CD4-positive, alpha-beta memory T cell (primary cell): ENCODE measurements around the gene COL9A2. TPM values are rescaled to one million over a fixed set of nuclear protein-coding genes. Genes with fewer than 3 reads are reported as not detected.
"Not testable (repeated sequence)": the region's sequence is repeated elsewhere in the genome, so short reads cannot be mapped to it uniquely, and the experiment has no call there.

Source experiments
- CTCF ChIA-PET: fragments of 350-600 bp; sonication (Branson Sonifier 250); formaldehyde crosslinking; loops from one replicate; lab custom pipeline; 2021; ENCODE audit warnings: inconsistent platforms; ENCODE audit not compliant: partially characterized antibody; lab: Charles Lee
- POLR2A ChIA-PET: fragments of 350-600 bp; sonication (Branson Sonifier 250); formaldehyde crosslinking; loops from one replicate; lab custom pipeline; 2021; ENCODE audit not compliant: partially characterized antibody; lab: Charles Lee
- DNase-seq, 5 donors: peaks; one replicate each; pipeline versions ENCODE4 v3.0.0 to v3.0.0-alpha.2; 2020 to 2022; ENCODE audit warnings: mixed read lengths in 1 of 5
- H3K27ac ChIP-seq: one replicate; pipeline ENCODE4 v1.7.0; 2013; ENCODE audit warnings: low read depth, low read length
- H3K27me3 ChIP-seq: 2 replicates; pipeline ENCODE4 v1.7.0; 2013; ENCODE audit warnings: mild to moderate bottlenecking, low read length, moderate library complexity; ENCODE audit not compliant: insufficient read depth
- H3K36me3 ChIP-seq: 2 replicates; pipeline ENCODE4 v1.7.0; 2013; ENCODE audit warnings: mild to moderate bottlenecking, low read length, moderate library complexity; ENCODE audit not compliant: insufficient read depth
- H3K4me1 ChIP-seq: 2 replicates; pipeline ENCODE4 v1.7.0; 2013; ENCODE audit warnings: mild to moderate bottlenecking, low read length, moderate library complexity; ENCODE audit not compliant: insufficient read depth
- H3K4me3 ChIP-seq, 2 donors: one replicate each; pipeline ENCODE4 v1.7.0; 2013; ENCODE audit warnings: low read length in 2 of 2, mild to moderate bottlenecking in 1 of 2
- H3K9me3 ChIP-seq, 2 donors: one replicate each; pipeline ENCODE4 v1.7.0; 2013; ENCODE audit warnings: low read length in 2 of 2, control low read depth in 1 of 2; ENCODE audit not compliant: control insufficient read depth in 1 of 2
- H3K27ac Mint-ChIP-seq, 7 donors: one replicate each; pipeline ENCODE4 v1.8.0; 2020 to 2021; ENCODE audit warnings: mixed read lengths in 7 of 7, mild to moderate bottlenecking in 6 of 7, inconsistent platforms in 3 of 7, moderate library complexity in 3 of 7
- H3K27me3 Mint-ChIP-seq, 2 donors: one replicate each; pipeline ENCODE4 v1.8.0; 2020 to 2021; ENCODE audit warnings: mixed read lengths in 2 of 2
- H3K36me3 Mint-ChIP-seq, 2 donors: one replicate each; pipeline ENCODE4 v1.8.0; 2020 to 2021; ENCODE audit warnings: mixed read lengths in 2 of 2, inconsistent platforms in 1 of 2, mild to moderate bottlenecking in 1 of 2
- H3K4me1 Mint-ChIP-seq, 4 donors: one replicate each; pipeline ENCODE4 v1.8.0; 2020 to 2021; ENCODE audit warnings: mixed read lengths in 4 of 4, mild to moderate bottlenecking in 1 of 4
- H3K4me3 Mint-ChIP-seq, 8 donors: one replicate each; pipeline ENCODE4 v1.8.0; 2020 to 2021; ENCODE audit warnings: mixed read lengths in 8 of 8, mild to moderate bottlenecking in 7 of 8, moderate library complexity in 6 of 8, inconsistent platforms in 3 of 8
- H3K9me3 Mint-ChIP-seq, 8 donors: one replicate each; pipeline ENCODE4 v1.8.0; 2020 to 2021; ENCODE audit warnings: mixed read lengths in 8 of 8, mild to moderate bottlenecking in 5 of 8, inconsistent platforms in 3 of 8, moderate library complexity in 1 of 8
- intact Hi-C: fragments of 100-400 bp; cut with micrococcal nuclease; formaldehyde crosslinking; loops from one replicate; pipeline ENCODE4 v1.15.1; 2023
- polyA plus RNA-seq, 2 donors: library from polyadenylated mRNA; unstranded; fragments of 300-500 nt; fragmentation: Illumina TruSeq; gene quantifications; one replicate each; pipeline ENCODE4 v1.2.3, GENCODE V29; 2021
- total RNA-seq, 2 experiments: library from RNA; stranded (reverse); gene quantifications; one replicate each; pipeline ENCODE4 v1.2.3, GENCODE V29; 2021

Gene COL9A2
- total and polyA plus RNA-seq, 4 experiments from 2014 or later, result 0.41 to 2.8 (median 2.1) TPM; not detected in 1

DNA sequence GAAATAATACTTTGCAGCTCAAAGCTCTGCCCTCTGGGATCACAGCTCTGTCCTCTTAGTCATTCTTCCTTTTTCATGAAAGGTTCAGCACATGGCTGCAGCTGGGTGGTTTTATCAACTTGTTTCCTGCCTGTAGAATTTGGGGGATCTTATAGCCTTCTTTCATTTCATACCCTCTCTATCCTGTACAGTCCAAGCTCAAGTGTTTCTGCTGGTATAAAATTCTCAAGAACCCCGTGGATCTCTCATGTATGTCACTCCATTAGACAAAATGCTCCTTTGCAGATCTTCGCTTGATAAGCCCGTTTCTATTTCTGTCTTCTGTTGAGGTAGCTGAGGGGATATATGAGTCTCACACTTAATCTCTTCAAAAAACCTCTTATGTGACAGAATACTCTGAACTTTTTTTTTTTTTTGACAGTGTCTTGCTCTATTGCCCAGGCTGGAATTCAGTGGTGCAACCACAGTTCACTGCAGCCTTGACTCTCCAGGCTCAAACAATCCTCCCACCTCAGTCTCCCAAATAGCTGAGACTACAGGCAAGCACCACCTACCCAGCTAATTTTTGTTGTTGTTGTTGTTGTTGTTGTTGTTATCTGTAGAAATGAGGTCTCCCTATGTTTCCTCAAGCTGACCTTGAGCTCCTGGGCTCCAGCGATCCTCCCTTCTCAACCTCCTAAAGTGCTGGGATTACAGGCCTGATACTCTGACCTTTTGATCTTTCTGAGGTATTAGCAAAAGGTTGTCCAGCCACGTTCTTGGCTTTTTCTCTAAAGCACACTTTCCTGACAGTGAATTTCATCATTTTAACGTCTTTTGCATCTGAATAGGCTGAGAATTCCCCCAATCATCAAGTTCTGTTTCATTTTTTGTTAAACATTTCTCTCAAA, 24.6 kb upstream of the COL9A2 start:
- Histone ChIP-seq H3K4me3 (no peak overlapping the region), H3K4me1 (peaks cover 43% of the 10 kb centered on the region), H3K9me3 (no peaks in the 10 kb centered on the region), H3K36me3 (no peaks in the 10 kb centered on the region), H3K27ac (no peak overlapping the region), H3K27me3 (no peaks in the 10 kb centered on the region)
- no peaks in the 10 kb centered on the region for H3K27me3 Mint-ChIP-seq
- intact Hi-C loops, result loop anchor here (5.0 kb wide), 1 partner anchor 46 kb away; no protein-coding TSS in a partner anchor
- peak overlapping the region in 7 of 8 donors; percentile 17 to 53 (median 39) for H3K4me3 Mint-ChIP-seq
- no peak for DNase-seq
- ChIA-PET CTCF (interaction anchor here (0.9 to 3.4 kb wide), 20 partner anchors 14 to 267 kb away, joined by 3 to 46 read pairs (median 4); partner anchors contain the start of gene COL9A2), POLR2A (interaction anchor here (0.7 to 2.2 kb wide), 7 partner anchors 26 to 189 kb away, joined by 3 to 8 read pairs (median 5); partner anchors contain the start of gene SMAP2)
- H3K36me3 Mint-ChIP-seq, result no peaks in the 10 kb centered on the region
- H3K4me1 Mint-ChIP-seq, result peaks cover 29 to 59% (median 44%) of the 10 kb centered on the region in 4 donors
- no peaks in the 10 kb centered on the region for H3K9me3 Mint-ChIP-seq
- peak overlapping the region; percentile 14 to 90 (median 81) for H3K27ac Mint-ChIP-seq

DNA sequence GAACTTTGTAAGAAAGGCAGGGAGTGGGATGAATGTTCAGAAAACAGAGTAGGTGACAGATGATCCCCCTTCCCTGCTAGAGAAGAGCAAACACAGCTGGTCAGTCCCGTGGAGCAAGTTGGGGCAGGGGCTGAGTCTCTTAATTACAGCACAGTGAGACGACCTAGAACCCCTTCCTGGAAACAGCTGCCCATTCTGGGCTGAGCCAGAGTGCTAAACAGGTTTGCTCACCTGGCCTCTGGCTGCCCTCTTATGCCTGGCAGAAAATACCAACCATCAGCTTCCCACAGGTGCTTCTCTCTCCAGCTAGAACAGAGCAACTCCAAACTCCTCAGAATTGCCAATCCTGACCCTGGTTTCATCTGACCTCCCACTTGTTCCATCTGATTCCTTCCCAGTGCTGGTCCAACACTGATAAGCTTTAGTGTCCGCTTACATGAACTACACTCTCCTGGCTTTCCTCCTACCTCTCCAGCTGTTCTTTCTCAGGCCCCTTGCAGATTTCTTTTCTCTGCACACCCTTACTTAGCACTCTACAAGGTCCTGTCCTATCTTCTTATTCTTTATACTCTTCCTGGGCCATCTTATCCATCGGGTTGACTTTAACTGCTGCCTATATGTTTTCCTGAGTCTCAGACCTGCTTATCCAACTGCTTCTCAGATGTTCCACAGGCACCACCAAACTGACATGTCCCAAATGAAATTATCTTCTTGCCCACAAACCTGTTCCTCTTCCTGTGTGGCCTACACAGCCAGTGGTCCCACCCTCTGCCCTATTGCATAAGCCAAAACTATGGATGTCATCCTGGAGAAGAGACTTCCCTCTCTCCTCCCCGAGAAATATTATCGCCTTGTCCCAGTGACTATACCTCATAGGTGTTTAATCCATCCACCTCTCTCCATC, 22.6 kb upstream of the COL9A2 start:
- intact Hi-C loops, result loop anchor here (5.0 kb wide), 1 partner anchor 48 kb away; no protein-coding TSS in a partner anchor
- Histone ChIP-seq H3K27ac (no peak overlapping the region), H3K9me3 (no peaks in the 10 kb centered on the region), H3K4me1 (peaks cover 36% of the 10 kb centered on the region), H3K36me3 (no peaks in the 10 kb centered on the region), H3K27me3 (no peaks in the 10 kb centered on the region), H3K4me3 (no peak overlapping the region)
- peaks cover 26 to 50% (median 38%) of the 10 kb centered on the region in 4 donors for H3K4me1 Mint-ChIP-seq
- POLR2A ChIA-PET, result interaction anchor here (1.5 to 3.3 kb wide), 7 partner anchors 24 to 187 kb away, joined by 4 to 19 read pairs (median 12); partner anchors contain the start of gene SMAP2
- peak overlapping the region in 2 of 8 donors; percentile 17 to 33 for H3K4me3 Mint-ChIP-seq
- no peak for DNase-seq
- H3K27ac Mint-ChIP-seq, result peak overlapping the region in 5 of 7 donors; percentile 26 to 68 (median 58)
- CTCF ChIA-PET, result interaction anchor here (0.6 to 6.4 kb wide), 60 partner anchors 9 to 283 kb away, joined by 3 to 278 read pairs (median 8); partner anchors contain the start of genes COL9A2, RLF, SMAP2 and ZFP69B
- no peaks in the 10 kb centered on the region for H3K27me3 Mint-ChIP-seq
- no peaks in the 10 kb centered on the region for H3K36me3 Mint-ChIP-seq
- no peaks in the 10 kb centered on the region for H3K9me3 Mint-ChIP-seq

DNA sequence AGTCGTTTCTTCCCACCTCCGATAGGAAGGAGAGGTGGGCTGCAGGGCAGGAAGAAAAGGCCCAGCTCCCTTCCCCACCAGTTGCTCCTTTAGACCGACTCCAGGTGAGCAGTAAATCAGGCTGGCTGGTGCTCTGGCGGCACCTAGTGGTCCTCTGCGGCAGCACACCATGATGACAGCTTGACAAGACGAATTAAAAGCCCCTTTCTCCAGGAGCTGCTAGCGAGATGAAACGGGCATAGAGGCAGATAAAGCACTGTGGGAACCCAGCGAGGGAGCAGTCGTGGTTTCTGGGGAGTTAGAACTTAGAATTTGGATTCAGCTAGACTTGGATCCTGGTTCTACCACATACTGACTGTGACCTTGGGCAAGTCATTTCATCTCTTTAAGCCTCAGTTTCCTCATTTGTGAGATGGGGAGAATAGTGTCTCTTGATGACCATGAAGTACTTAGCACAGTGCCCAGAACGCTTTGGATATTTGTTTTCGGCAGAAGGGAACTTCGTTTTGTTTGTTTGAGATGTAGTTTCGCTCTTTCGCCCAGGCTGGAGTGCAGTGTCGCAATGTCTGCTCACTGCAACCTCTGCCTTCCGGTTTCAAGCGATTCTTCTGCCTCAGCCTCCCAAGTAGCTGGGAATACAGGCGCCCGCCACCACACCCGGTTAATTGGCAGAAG, 21.8 kb upstream of the COL9A2 start:
- no peak overlapping the region for H3K27ac ChIP-seq
- ChIA-PET CTCF (interaction anchor here (0.6 to 6.4 kb wide), 68 partner anchors 10 to 282 kb away, joined by 3 to 278 read pairs (median 7); partner anchors contain the start of genes COL9A2, RLF, SMAP2 and ZFP69B), POLR2A (interaction anchor here (0.8 to 3.3 kb wide), 8 partner anchors 24 to 186 kb away, joined by 4 to 19 read pairs (median 12); partner anchors contain the start of genes RLF and SMAP2)

DNA sequence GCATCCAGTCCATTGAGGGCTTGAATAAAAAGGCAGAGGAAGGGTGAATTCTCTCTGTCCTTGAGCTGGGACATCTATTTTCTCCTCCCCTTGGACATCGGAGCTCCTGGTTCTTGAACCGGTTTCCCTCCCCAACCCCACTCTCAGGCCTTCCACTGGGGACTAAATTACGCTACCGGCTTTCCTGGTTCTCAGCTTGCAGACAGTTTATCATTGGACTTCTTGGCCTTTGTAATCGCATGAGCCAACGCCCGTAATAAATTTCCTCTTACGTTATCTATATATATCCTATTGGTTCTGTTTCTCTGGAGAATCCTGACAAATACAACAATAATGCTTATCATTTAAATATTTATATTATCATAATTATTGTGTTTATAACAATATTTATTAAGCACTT, 20.4 kb upstream of the COL9A2 start:
- Mint-ChIP-seq H3K9me3 (peaks cover 0 to 3% (median 0%) of the 10 kb centered on the region in 8 donors), H3K27me3 (no peaks in the 10 kb centered on the region), H3K4me3 (no peak overlapping the region), H3K27ac (no peak overlapping the region), H3K36me3 (no peaks in the 10 kb centered on the region), H3K4me1 (peaks cover 16 to 32% (median 26%) of the 10 kb centered on the region in 4 donors)
- POLR2A ChIA-PET, result interaction anchor here (1.9 to 3.3 kb wide), 4 partner anchors 36 to 184 kb away, joined by 10 to 19 read pairs (median 16); partner anchors contain the start of gene SMAP2
- H3K27me3 ChIP-seq, result no peaks in the 10 kb centered on the region
- no peak overlapping the region for H3K4me3 ChIP-seq
- H3K4me1 ChIP-seq, result peaks cover 26% of the 10 kb centered on the region
- DNase-seq, result no peak
- H3K27ac ChIP-seq, result no peak overlapping the region
- H3K36me3 ChIP-seq, result no peaks in the 10 kb centered on the region
- CTCF ChIA-PET, result interaction anchor here (0.9 to 6.4 kb wide), 24 partner anchors 9 to 259 kb away, joined by 3 to 278 read pairs (median 12); partner anchors contain the start of genes COL9A2, RLF, SMAP2 and ZFP69B
- no peaks in the 10 kb centered on the region for H3K9me3 ChIP-seq
- intact Hi-C loops, result no loop called here

More for the DNA sequence above, 21.8 kb upstream of the COL9A2 start:
- H3K4me1 Mint-ChIP-seq, result peaks cover 20 to 42% (median 31%) of the 10 kb centered on the region in 4 donors
- H3K27ac Mint-ChIP-seq, result peak overlapping the region in 6 of 7 donors; percentile 1 to 94 (median 58)
- Histone ChIP-seq H3K4me1 (peaks cover 31% of the 10 kb centered on the region), H3K27me3 (no peaks in the 10 kb centered on the region), H3K36me3 (no peaks in the 10 kb centered on the region), H3K4me3 (no peak overlapping the region), H3K9me3 (no peaks in the 10 kb centered on the region)
- no peaks in the 10 kb centered on the region for H3K27me3 Mint-ChIP-seq
- peak; percentile 86 to 89 (median 87) for DNase-seq
- no peaks in the 10 kb centered on the region for H3K9me3 Mint-ChIP-seq
- H3K4me3 Mint-ChIP-seq, result peak overlapping the region; percentile 0 to 62 (median 50)
- intact Hi-C loops, result loop anchor here (1.0 kb wide), 6 partner anchors 24 to 261 kb away; no protein-coding TSS in a partner anchor
- no peaks in the 10 kb centered on the region for H3K36me3 Mint-ChIP-seq

DNA sequence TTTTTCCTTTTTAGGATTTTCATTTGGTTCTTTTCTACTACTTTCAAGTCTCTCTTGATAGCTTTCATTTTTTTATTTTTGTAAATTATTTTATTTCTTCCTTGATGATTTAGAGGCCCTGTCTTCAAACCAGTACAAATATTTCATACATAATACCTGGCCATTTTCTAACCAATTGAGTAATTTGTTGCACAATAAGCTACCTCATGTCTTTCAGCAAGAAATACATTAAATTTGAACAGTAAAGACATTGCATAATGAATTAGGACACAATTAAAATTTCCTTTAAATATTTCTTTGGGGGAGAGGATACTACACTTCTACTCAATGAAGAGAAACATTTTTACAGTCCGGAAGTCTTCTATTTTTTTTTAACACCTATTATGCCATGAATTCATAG, 15.6 kb upstream of the COL9A2 start:
- no peak overlapping the region for H3K4me3 ChIP-seq
- intact Hi-C loops, result no loop called here
- ChIA-PET CTCF (no interaction called here), POLR2A (no interaction called here)
- Mint-ChIP-seq H3K9me3 (peaks cover 0 to 7% (median 0%) of the 10 kb centered on the region in 8 donors), H3K4me1 (no peaks in the 10 kb centered on the region), H3K27me3 (no peaks in the 10 kb centered on the region), H3K4me3 (no peak overlapping the region), H3K27ac (no peak overlapping the region), H3K36me3 (no peaks in the 10 kb centered on the region)
- no peak for DNase-seq
- H3K36me3 ChIP-seq, result no peaks in the 10 kb centered on the region
- no peaks in the 10 kb centered on the region for H3K9me3 ChIP-seq
- H3K27ac ChIP-seq, result no peak overlapping the region
- no peaks in the 10 kb centered on the region for H3K4me1 ChIP-seq
- no peaks in the 10 kb centered on the region for H3K27me3 ChIP-seq

DNA sequence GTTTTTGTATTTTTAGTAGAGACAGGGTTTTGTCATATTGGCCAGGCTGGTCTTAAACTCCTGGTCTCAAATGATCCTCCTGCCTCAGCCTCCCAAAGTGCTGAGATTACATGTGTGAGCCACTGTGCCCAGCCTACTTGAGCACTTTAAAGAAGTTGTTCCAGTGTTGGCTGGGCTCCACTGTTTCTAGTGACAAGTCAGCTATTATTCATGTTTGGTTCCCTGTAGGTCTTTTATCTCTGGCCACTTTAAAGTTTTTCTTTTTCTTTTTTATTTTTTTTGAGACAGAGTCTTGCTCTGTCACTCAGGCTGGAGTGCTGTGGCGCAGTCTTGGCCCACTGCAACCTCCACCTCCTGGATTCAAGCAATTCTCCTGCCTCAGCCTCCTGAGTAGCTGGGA, 14.3 kb upstream of the COL9A2 start:
- POLR2A ChIA-PET, result not testable (repeated sequence)

More for the DNA sequence above, 14.3 kb upstream of the COL9A2 start:
- H3K27me3 ChIP-seq, H3K4me1 Mint-ChIP-seq, H3K27me3 Mint-ChIP-seq, H3K36me3 Mint-ChIP-seq, H3K4me1 ChIP-seq, H3K27ac ChIP-seq, H3K36me3 ChIP-seq, DNase-seq, H3K9me3 ChIP-seq, intact Hi-C loops, H3K27ac Mint-ChIP-seq, H3K4me3 Mint-ChIP-seq, H3K9me3 Mint-ChIP-seq, CTCF ChIA-PET, H3K4me3 ChIP-seq: not testable (repeated sequence)
